NT2/D1 (cell line): ENCODE data around the gene IL10RB.

Experiments
- SUZ12 ChIP-seq: IDR thresholded peaks from 2 replicates; pipeline ENCODE4 v1.6.1; 2011; ENCODE audit not compliant: insufficient read length, insufficient read depth; ENCODE audit errors: extremely low read depth
- ZNF274 ChIP-seq: IDR thresholded peaks from 2 replicates; pipeline ENCODE4 v1.6.1; 2011; ENCODE audit warnings: mild to moderate bottlenecking, low read depth, low read length

GRCh38 chr21:33305938-33306337 lies 39.8 kb downstream of the IL10RB start:
- TF ChIP-seq ZNF274, result no peak
- no peak for TF ChIP-seq SUZ12
